Central memory CD8-positive, alpha-beta T cell (primary cell): ENCODE data around the gene CBX1.
A peak's percentile ranks its signal among the peaks of the same experiment; 100 is the strongest.

Experiments
- ATAC-seq: fragments of 150-1000 bp; cut with Tn5 transposase; replicated peaks from 2 replicates; pipeline ENCODE4 v1.10.0; 2022; ENCODE audit warnings: mild to moderate bottlenecking, moderate FRiP score, moderate number of reproducible peaks; ENCODE audit not compliant: poor library complexity, severe bottlenecking; ENCODE audit errors: extremely low read depth
- DNase-seq, 2 donors: peaks; one replicate each; pipeline ENCODE4 v3.0.0; 2021; ENCODE audit warnings: low spot score in 2 of 2
- H3K27ac Mint-ChIP-seq: one replicate; pipeline ENCODE4 v1.8.0; 2022; ENCODE audit warnings: low read depth, mild to moderate bottlenecking, moderate library complexity, mixed read lengths
- H3K27me3 Mint-ChIP-seq: one replicate; pipeline ENCODE4 v1.8.0; 2022; ENCODE audit warnings: mixed read lengths
- H3K36me3 Mint-ChIP-seq: one replicate; pipeline ENCODE4 v1.8.0; 2022; ENCODE audit warnings: mild to moderate bottlenecking, moderate library complexity, mixed read lengths; ENCODE audit not compliant: insufficient read depth
- H3K4me1 Mint-ChIP-seq: one replicate; pipeline ENCODE4 v1.8.0; 2022; ENCODE audit warnings: mixed read lengths
- H3K4me3 Mint-ChIP-seq: one replicate; pipeline ENCODE4 v1.8.0; 2022; ENCODE audit warnings: mild to moderate bottlenecking, moderate library complexity, mixed read lengths
- H3K9me3 Mint-ChIP-seq: one replicate; pipeline ENCODE4 v1.8.0; 2022; ENCODE audit warnings: mixed read lengths

CBX1 gene

DNA sequence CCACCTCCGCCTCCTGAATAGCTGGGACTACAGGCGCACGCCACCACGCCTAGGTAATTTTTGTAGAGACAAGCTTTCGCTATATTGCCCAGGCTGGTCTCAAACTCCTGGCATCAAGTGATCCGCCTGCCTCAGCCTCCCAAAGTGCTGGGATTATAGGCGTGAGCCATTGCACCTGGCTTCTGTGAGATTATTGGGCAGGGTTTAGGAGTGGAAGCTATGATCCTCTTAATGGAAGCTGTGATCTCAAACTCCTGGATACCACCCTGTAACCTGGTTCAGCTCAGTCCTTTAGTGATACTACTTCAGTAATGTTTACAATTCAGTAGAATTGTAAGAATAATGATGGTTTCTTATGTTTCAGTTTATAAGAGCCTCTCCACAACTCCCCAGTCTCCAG, 39.0 kb downstream of the CBX1 start:
- Mint-ChIP-seq H3K4me3 (no peak overlapping the region), H3K4me1 (peaks cover 5% of the 10 kb centered on the region), H3K27me3 (no peaks in the 10 kb centered on the region), H3K27ac (no peak overlapping the region), H3K9me3 (no peaks in the 10 kb centered on the region), H3K36me3 (peaks cover 32% of the 10 kb centered on the region)
- no peak for ATAC-seq
- no peak for DNase-seq

GRCh38 chr17:48060249-48060648, 41.0 kb downstream of the CBX1 start:
- no peak overlapping the region for H3K27ac Mint-ChIP-seq
- H3K36me3 Mint-ChIP-seq = peaks cover 39% of the 10 kb centered on the region
- peaks cover 22% of the 10 kb centered on the region for H3K4me1 Mint-ChIP-seq

GRCh38 chr17:48059125-48059668, 42.1 kb downstream of the CBX1 start:
- no peak overlapping the region for H3K4me3 Mint-ChIP-seq
- H3K4me1 Mint-ChIP-seq = peaks cover 27% of the 10 kb centered on the region
- peak overlapping the region; percentile 68 for H3K27ac Mint-ChIP-seq
- H3K27me3 Mint-ChIP-seq = no peaks in the 10 kb centered on the region
- DNase-seq (no peak), ATAC-seq (no peak)
- H3K36me3 Mint-ChIP-seq = peaks cover 34% of the 10 kb centered on the region
- H3K9me3 Mint-ChIP-seq = no peaks in the 10 kb centered on the region

More at GRCh38 chr17:48060249-48060648, 41.0 kb downstream of the CBX1 start:
- no peak for ATAC-seq
- H3K27me3 Mint-ChIP-seq = no peaks in the 10 kb centered on the region
- H3K9me3 Mint-ChIP-seq = no peaks in the 10 kb centered on the region
- H3K4me3 Mint-ChIP-seq = no peak overlapping the region
- DNase-seq = no peak

DNA sequence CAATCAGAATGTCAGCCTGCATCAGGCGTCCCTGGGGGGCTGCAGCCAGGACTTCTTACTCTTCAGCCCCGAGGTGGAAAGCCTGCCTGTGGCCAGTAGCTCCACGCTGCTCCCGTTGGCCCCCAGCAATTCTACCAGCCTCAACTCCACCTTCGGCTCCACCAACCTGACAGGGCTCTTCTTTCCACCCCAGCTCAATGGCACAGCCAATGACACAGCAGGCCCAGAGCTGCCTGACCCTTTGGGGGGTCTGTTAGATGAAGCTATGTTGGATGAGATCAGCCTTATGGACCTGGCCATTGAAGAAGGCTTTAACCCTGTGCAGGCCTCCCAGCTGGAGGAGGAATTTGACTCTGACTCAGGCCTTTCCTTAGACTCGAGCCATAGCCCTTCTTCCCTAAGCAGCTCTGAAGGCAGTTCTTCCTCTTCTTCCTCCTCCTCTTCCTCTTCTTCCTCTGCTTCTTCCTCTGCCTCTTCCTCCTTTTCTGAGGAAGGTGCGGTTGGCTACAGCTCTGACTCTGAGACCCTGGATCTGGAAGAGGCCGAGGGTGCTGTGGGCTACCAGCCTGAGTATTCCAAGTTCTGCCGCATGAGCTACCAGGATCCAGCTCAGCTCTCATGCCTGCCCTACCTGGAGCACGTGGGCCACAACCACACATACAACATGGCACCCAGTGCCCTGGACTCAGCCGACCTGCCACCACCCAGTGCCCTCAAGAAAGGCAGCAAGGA, 42.7 kb downstream of the CBX1 start:
- H3K36me3 Mint-ChIP-seq = peaks cover 31% of the 10 kb centered on the region
- H3K4me3 Mint-ChIP-seq = no peak overlapping the region
- H3K4me1 Mint-ChIP-seq = peaks cover 27% of the 10 kb centered on the region
- H3K27ac Mint-ChIP-seq = peak overlapping the region; percentile 68
- DNase-seq = no peak
- no peaks in the 10 kb centered on the region for H3K9me3 Mint-ChIP-seq
- H3K27me3 Mint-ChIP-seq = no peaks in the 10 kb centered on the region
- no peak for ATAC-seq

DNA sequence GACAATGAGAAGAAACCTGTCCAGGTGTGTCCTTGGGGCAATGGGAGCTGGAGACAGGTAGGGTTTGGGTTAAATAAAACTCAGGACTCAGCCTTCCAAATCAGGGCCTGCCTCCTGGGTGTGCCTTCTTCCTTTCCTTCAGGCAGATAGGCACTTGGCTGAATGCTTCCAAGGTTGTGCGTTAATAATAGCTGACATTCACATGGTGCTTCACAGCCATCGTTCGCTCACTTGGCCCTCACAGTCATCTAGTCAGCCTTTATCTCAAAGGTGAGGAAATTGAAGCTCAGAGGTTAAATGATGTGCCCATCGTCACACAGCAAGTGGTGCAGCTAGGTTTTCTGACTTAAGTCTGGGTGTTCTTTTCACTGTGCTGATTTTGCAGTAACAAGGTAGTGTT, 43.7 kb downstream of the CBX1 start:
- Mint-ChIP-seq H3K4me3 (no peak overlapping the region), H3K4me1 (peaks cover 32% of the 10 kb centered on the region), H3K36me3 (peaks cover 31% of the 10 kb centered on the region), H3K27ac (no peak overlapping the region), H3K27me3 (no peaks in the 10 kb centered on the region), H3K9me3 (no peaks in the 10 kb centered on the region)
- no peak for DNase-seq
- ATAC-seq = no peak

GRCh38 chr17:48056879-48057278, 44.4 kb downstream of the CBX1 start:
- ATAC-seq = no peak
- peaks cover 40% of the 10 kb centered on the region for H3K4me1 Mint-ChIP-seq
- no peak for DNase-seq
- no peaks in the 10 kb centered on the region for H3K27me3 Mint-ChIP-seq
- H3K36me3 Mint-ChIP-seq = peaks cover 29% of the 10 kb centered on the region
- H3K27ac Mint-ChIP-seq = peak overlapping the region; percentile 82
- H3K4me3 Mint-ChIP-seq = no peak overlapping the region
- no peaks in the 10 kb centered on the region for H3K9me3 Mint-ChIP-seq

DNA sequence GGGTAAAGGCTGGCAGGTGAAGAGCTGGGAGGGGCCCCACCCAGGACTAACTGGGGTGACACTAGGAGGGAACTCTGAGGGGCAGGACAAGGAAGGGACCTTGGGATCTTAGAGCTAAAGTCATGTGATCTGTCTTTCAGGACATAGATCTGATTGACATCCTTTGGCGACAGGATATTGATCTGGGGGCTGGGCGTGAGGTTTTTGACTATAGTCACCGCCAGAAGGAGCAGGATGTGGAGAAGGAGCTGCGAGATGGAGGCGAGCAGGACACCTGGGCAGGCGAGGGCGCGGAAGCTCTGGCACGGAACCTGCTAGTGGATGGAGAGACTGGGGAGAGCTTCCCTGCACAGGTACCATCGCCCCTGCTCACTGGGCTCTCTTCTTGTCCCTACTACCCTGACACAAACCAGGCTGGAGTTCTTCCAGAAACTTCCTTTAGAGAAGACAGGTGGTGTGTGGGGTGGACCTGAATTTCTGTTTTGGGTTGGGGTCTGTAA, 45.0 kb downstream of the CBX1 start:
- Mint-ChIP-seq H3K9me3 (no peaks in the 10 kb centered on the region), H3K27me3 (no peaks in the 10 kb centered on the region), H3K27ac (peak overlapping the region; percentile 82), H3K4me1 (peaks cover 46% of the 10 kb centered on the region), H3K36me3 (peaks cover 29% of the 10 kb centered on the region), H3K4me3 (no peak overlapping the region)
- no peak for ATAC-seq
- DNase-seq = no peak

DNA sequence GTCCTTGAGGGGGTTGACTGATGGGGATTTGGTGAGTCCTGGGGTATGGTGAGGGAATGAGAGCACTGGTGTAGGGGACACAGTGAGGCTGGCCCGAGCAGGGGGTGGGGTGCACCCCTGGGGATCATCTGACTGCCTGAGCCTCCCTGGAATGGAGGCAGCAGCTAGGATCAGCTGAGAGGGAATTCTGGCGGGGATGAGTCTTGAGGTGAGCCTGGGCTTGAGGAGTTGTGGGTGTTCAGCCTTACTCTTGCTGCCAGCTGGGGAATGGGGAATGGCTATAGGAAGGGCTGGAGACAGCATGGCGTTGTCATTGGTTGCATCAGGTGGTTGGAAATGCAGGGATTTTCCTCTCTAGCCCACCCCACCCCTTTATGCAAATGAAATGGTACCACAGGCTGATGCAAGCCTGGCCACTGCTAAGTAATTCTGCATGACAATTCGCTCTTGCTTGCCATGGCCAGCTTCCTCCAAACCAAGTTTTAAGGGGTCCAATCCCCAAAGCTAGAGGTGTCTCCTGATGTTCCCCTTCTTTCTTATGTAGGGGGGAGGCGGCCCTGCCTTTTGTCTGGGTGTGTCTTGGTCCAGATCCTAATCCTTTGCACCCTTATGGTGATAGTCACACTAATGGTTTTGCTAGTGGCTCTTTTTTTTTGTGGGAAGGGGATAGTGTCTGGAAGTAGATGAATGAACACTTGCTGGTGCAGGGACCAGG, 45.6 kb downstream of the CBX1 start:
- peak overlapping the region; percentile 82 for H3K27ac Mint-ChIP-seq
- H3K9me3 Mint-ChIP-seq = no peaks in the 10 kb centered on the region
- H3K27me3 Mint-ChIP-seq = no peaks in the 10 kb centered on the region
- peaks cover 28% of the 10 kb centered on the region for H3K36me3 Mint-ChIP-seq
- no peak for DNase-seq
- H3K4me3 Mint-ChIP-seq = no peak overlapping the region
- H3K4me1 Mint-ChIP-seq = peaks cover 50% of the 10 kb centered on the region
- no peak for ATAC-seq

DNA sequence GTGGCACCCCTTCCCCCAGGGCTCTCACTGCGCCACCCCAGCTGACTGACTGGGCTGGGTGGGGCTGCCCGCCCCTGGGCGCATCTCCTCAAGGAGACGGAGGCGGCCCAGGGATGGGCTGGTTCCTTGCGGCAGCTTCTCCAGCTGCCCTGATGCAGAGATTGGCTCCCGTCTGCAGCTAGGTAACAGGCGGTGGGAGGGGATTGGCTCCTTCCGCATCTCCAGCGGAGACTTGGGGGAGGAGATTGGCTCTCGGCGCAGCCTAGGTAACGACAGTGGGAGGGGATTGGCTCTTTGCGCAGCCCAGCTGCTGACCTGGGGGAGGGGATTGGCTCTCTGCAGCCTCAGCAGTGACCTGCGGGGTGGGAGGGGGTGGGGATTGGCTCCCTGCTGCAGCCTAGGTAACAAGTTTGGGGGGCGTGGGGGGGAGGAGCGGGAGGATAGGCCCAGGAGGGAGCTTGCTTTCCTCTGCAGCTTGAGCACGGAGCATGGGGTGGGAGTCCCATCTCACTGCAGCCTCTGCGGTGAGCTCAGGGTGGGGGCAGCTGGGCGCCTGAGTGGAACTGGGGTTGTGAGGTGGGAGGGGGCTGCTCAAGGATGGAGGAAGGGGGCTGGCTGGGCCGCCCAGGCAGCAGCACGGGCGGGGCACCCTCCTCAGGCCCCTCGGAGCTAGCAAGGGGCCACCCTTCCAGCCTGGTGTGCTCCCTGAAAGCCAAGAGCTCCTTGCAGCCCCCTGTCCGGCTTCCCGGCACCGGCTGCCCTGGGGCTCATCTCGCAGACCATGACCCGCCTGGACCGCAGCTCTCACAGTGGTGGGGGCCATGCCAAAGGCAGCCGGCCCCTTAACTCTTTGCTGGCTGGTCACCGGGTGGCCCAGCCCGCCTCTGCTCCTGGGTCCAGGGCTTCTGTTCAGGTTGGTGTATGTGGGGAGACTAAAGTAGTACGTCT, 46.8 kb downstream of the CBX1 start:
- no peaks in the 10 kb centered on the region for H3K27me3 Mint-ChIP-seq
- peak overlapping the region; percentile 82 for H3K27ac Mint-ChIP-seq
- no peak for ATAC-seq
- no peaks in the 10 kb centered on the region for H3K9me3 Mint-ChIP-seq
- DNase-seq = no peak
- peaks cover 58% of the 10 kb centered on the region for H3K4me1 Mint-ChIP-seq
- H3K36me3 Mint-ChIP-seq = peaks cover 23% of the 10 kb centered on the region
- no peak overlapping the region for H3K4me3 Mint-ChIP-seq

DNA sequence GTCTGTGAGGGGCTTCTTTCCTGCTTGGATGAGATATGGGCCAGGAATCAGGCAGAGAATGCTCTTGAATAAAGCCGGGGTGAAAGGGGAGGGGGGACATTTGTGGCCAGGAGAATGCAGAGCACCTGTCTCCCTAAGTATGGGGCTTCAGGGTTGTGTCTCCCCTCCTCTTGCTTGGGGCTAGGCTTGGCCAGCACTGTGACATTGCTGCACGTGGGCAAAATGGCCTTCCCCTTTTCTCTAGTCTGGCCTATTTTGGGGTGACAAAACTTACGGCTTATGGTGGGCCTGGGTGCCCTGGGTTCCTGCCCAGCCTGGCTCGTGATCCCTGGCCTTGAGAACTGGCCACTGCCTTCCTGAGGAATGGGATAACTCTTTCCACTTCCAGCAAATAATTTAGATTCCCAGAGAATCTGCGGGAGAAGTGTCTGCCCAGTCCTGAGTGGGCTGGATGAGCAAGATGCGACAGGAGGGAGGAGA, 47.5 kb downstream of the CBX1 start:
- Mint-ChIP-seq H3K4me3 (no peak overlapping the region), H3K27ac (peak overlapping the region; percentile 39), H3K9me3 (no peaks in the 10 kb centered on the region), H3K4me1 (peaks cover 64% of the 10 kb centered on the region), H3K27me3 (no peaks in the 10 kb centered on the region), H3K36me3 (peaks cover 23% of the 10 kb centered on the region)
- ATAC-seq (no peak), DNase-seq (no peak)

DNA sequence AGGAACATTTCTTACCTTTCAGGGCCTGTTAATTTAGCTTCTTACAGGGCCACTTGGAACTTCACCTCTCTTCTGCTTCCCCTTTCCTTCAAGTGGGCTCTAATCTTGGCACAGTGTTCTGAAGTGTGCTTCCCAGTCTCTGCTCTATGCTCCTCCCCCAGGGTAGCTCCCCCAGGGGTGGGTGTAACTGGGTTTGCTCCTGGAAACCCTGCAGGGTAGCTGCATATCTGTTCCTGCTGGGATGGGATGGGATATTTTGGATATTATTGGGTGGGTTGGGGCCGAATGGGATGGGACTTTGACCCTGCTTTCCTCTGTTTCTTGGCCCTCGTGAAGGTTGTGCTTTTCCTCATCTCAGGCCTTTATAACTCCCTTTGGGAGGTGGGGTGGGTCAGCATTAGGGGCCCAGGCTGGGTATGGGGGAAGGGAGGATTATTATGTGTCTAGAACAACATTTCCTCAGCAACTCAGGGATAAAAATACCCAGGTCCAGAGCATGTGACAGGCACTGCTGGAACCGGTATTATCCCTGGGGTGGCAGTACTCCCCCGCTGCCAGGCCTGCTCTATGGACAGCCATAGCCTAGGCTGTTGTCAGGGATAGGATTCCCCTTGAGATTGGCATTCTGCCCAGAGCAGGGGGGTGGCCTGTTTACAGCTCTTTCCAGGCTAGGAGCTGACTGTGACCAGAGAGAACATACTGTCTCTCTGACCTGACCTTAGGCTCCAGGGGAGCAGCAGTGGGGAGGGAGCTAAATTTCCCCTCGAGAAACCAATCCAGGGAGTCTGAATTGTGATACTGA, 48.1 kb downstream of the CBX1 start:
- peak overlapping the region; percentile 39 for H3K27ac Mint-ChIP-seq
- DNase-seq (no peak), ATAC-seq (no peak)
- H3K9me3 Mint-ChIP-seq = no peaks in the 10 kb centered on the region
- H3K4me3 Mint-ChIP-seq = no peak overlapping the region
- peaks cover 66% of the 10 kb centered on the region for H3K4me1 Mint-ChIP-seq
- H3K27me3 Mint-ChIP-seq = no peaks in the 10 kb centered on the region
- H3K36me3 Mint-ChIP-seq = peaks cover 28% of the 10 kb centered on the region
